B cell (primary cell): ENCODE measurements around the gene RUVBL1.

Experiments
- EZH2 ChIP-seq: IDR thresholded peaks from 2 replicates; pipeline ENCODE4 v1.6.1; 2012; ENCODE audit warnings: borderline replicate concordance, low read depth, mild to moderate bottlenecking, moderate library complexity, low read length; ENCODE audit not compliant: insufficient read depth, poor library complexity, severe bottlenecking
- TF ChIP-seq, protein P1 (sequence below): fragments of 200-600 bp; IDR thresholded peaks from one replicate; pipeline ENCODE4 v1.8.0; 2022; ENCODE audit warnings: antibody characterized with exemption, mild to moderate bottlenecking

DNA sequence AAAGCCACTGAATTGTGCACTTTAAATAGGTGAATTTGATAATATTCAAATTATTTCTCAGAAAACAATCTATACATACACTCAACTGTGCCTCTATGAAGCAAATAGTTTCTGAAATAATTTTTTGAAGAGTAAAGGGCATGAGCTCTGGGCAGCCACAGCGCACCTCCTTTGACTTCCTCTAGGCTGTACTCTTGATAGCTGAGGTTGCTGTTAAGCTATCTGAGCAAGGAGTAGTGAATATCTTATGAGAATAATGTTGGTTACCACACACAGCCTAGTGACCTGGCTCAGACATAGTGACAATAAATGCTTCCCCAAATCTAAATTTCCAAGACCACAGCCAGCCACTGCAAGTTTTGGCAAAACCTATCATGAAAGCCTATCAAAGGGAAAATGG is 83.0 kb downstream of the RUVBL1 start:
- TF ChIP-seq, protein P1, sequence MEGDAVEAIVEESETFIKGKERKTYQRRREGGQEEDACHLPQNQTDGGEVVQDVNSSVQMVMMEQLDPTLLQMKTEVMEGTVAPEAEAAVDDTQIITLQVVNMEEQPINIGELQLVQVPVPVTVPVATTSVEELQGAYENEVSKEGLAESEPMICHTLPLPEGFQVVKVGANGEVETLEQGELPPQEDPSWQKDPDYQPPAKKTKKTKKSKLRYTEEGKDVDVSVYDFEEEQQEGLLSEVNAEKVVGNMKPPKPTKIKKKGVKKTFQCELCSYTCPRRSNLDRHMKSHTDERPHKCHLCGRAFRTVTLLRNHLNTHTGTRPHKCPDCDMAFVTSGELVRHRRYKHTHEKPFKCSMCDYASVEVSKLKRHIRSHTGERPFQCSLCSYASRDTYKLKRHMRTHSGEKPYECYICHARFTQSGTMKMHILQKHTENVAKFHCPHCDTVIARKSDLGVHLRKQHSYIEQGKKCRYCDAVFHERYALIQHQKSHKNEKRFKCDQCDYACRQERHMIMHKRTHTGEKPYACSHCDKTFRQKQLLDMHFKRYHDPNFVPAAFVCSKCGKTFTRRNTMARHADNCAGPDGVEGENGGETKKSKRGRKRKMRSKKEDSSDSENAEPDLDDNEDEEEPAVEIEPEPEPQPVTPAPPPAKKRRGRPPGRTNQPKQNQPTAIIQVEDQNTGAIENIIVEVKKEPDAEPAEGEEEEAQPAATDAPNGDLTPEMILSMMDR, result no peak
- TF ChIP-seq EZH2, result no peak
